DND-41 (cell line): ENCODE data around the gene RPS3.

ENCODE experiments used
- ATAC-seq: fragments of 200-7000 bp; cut with Tn5 transposase; 3 replicates; pipeline ENCODE4 v1.9.1; 2021; ENCODE audit warnings: low read depth; ENCODE audit not compliant: insufficient read depth
- DNase-seq: peaks from one replicate; pipeline ENCODE4 v3.0.0-alpha.2; 2020
- H2AFZ ChIP-seq: 2 replicates; pipeline ENCODE4 v1.6.0; 2012; ENCODE audit warnings: low read depth, low read length
- H3K27ac ChIP-seq: 2 replicates; pipeline ENCODE4 v1.5.1; 2012; ENCODE audit warnings: low read length, inconsistent platforms
- H3K27me3 ChIP-seq: fragments of 200-600 bp; sonication (generic); 2 replicates; pipeline ENCODE4 v1.6.0; 2012; ENCODE audit warnings: low read length, mild to moderate bottlenecking, inconsistent platforms; ENCODE audit not compliant: insufficient read depth, poor library complexity
- H3K36me3 ChIP-seq: 2 replicates; pipeline ENCODE4 v1.5.1; 2012; ENCODE audit warnings: low read length, inconsistent platforms; ENCODE audit not compliant: insufficient read depth
- H3K4me1 ChIP-seq: 2 replicates; pipeline ENCODE4 v1.5.1; 2012; ENCODE audit warnings: mild to moderate bottlenecking, low read length; ENCODE audit not compliant: insufficient read depth
- H3K4me2 ChIP-seq: 2 replicates; pipeline ENCODE4 v1.6.0; 2012; ENCODE audit warnings: mild to moderate bottlenecking, moderate library complexity, low read length, inconsistent platforms; ENCODE audit not compliant: insufficient read depth
- H3K4me3 ChIP-seq, 2 experiments: fragments of 200-600 bp in 1 of 2; shearing (Covaris generic) in 1 of 2; 2 replicates each; pipeline ENCODE4 v1.5.1; 2012 to 2016; ENCODE audit warnings: inconsistent platforms in 2 of 2, low read length in 2 of 2, mild to moderate bottlenecking in 2 of 2, low read depth in 1 of 2, moderate library complexity in 1 of 2
- H3K79me2 ChIP-seq: 2 replicates; pipeline ENCODE4 v1.6.0; 2012; ENCODE audit warnings: low read length, inconsistent platforms; ENCODE audit not compliant: insufficient read depth
- H3K9ac ChIP-seq: 2 replicates; pipeline ENCODE4 v1.6.0; 2012; ENCODE audit warnings: low read depth, mild to moderate bottlenecking, inconsistent platforms, low read length, moderate library complexity
- H3K9me3 ChIP-seq: 2 replicates; pipeline ENCODE4 v1.5.1; 2012; ENCODE audit warnings: low read length, moderate library complexity, mild to moderate bottlenecking, inconsistent platforms; ENCODE audit not compliant: insufficient read depth, severe bottlenecking
- H4K20me1 ChIP-seq: 2 replicates; pipeline ENCODE4 v1.6.0; 2012; ENCODE audit warnings: low read length; ENCODE audit not compliant: insufficient read depth
- CTCF ChIP-seq: IDR thresholded peaks from 2 replicates; pipeline ENCODE4 v1.5.1; 2012; ENCODE audit warnings: borderline replicate concordance, low read length, moderate library complexity, mild to moderate bottlenecking; ENCODE audit not compliant: poor library complexity, severe bottlenecking; ENCODE audit errors: extremely low read depth
- EZH2 ChIP-seq: IDR thresholded peaks from 3 replicates; pipeline ENCODE4 v1.6.1; 2012; ENCODE audit warnings: borderline replicate concordance, low read depth, mild to moderate bottlenecking, moderate library complexity, low read length, inconsistent platforms; ENCODE audit not compliant: severe bottlenecking

RPS3 gene

GRCh38 chr11:75435571-75435925, 36.2 kb downstream of the RPS3 start:
- H3K9me3 ChIP-seq, result no peaks in the 10 kb centered on the region
- no peak overlapping the region for H2AFZ ChIP-seq
- H3K36me3 ChIP-seq, result no peaks in the 10 kb centered on the region
- H4K20me1 ChIP-seq, result no peaks in the 10 kb centered on the region; the same call in 1 of the 2 replicates
- ATAC-seq, result no peak
- H3K4me1 ChIP-seq, result no peaks in the 10 kb centered on the region
- no peak overlapping the region for H3K4me2 ChIP-seq
- DNase-seq, result no peak
- no peaks in the 10 kb centered on the region for H3K27me3 ChIP-seq
- H3K4me3 ChIP-seq, result no peak overlapping the region
- H3K27ac ChIP-seq, result no peak overlapping the region
- H3K9ac ChIP-seq, result no peak overlapping the region
- TF ChIP-seq EZH2 (no peak), CTCF (no peak)
- H3K79me2 ChIP-seq, result no peaks in the 10 kb centered on the region

- Histone ChIP-seq H3K4me2 (no peak overlapping the region), H3K27me3 (no peaks in the 10 kb centered on the region), H3K4me3 (no peak overlapping the region), H3K4me1 (no peaks in the 10 kb centered on the region), H4K20me1 (no peaks in the 10 kb centered on the region; the same call in 1 of the 2 replicates), H3K9me3 (no peaks in the 10 kb centered on the region), H3K9ac (no peak overlapping the region), H3K36me3 (no peaks in the 10 kb centered on the region), H3K79me2 (no peaks in the 10 kb centered on the region), H2AFZ (no peak overlapping the region), H3K27ac (no peak overlapping the region)
- ATAC-seq, result no peak
- no peak for DNase-seq
- TF ChIP-seq CTCF (no peak), EZH2 (no peak)
These were observed 37.5 kb downstream of the RPS3 start for GRCh38 chr11:75436806-75437205.

- Histone ChIP-seq H4K20me1 (no peaks in the 10 kb centered on the region; the same call in 1 of the 2 replicates), H3K4me2 (no peak overlapping the region), H2AFZ (no peak overlapping the region), H3K4me3 (no peak overlapping the region), H3K27ac (no peak overlapping the region), H3K79me2 (no peaks in the 10 kb centered on the region), H3K36me3 (no peaks in the 10 kb centered on the region), H3K27me3 (no peaks in the 10 kb centered on the region), H3K4me1 (no peaks in the 10 kb centered on the region), H3K9ac (no peak overlapping the region), H3K9me3 (no peaks in the 10 kb centered on the region)
- DNase-seq, result no peak
- no peak for TF ChIP-seq CTCF
- no peak for TF ChIP-seq EZH2
- no peak for ATAC-seq
These were observed 38.8 kb downstream of the RPS3 start for GRCh38 chr11:75437966-75438659.
